NCI-H1105 (cell line): ENCODE results near the gene NFE2L1.
"Not testable (repeated sequence)": the region's sequence is repeated elsewhere in the genome, so short reads cannot be mapped to it uniquely, and the experiment has no call there.

Source experiments
- DNase-seq: peaks from one replicate; lab custom pipeline; 2025; lab: John Stamatoyannopoulos, UW

Gene NFE2L1

GRCh38 chr17:48023400-48024148, 24.6 kb upstream of the NFE2L1 start:
- DNase-seq, result peak; percentile 72

DNA sequence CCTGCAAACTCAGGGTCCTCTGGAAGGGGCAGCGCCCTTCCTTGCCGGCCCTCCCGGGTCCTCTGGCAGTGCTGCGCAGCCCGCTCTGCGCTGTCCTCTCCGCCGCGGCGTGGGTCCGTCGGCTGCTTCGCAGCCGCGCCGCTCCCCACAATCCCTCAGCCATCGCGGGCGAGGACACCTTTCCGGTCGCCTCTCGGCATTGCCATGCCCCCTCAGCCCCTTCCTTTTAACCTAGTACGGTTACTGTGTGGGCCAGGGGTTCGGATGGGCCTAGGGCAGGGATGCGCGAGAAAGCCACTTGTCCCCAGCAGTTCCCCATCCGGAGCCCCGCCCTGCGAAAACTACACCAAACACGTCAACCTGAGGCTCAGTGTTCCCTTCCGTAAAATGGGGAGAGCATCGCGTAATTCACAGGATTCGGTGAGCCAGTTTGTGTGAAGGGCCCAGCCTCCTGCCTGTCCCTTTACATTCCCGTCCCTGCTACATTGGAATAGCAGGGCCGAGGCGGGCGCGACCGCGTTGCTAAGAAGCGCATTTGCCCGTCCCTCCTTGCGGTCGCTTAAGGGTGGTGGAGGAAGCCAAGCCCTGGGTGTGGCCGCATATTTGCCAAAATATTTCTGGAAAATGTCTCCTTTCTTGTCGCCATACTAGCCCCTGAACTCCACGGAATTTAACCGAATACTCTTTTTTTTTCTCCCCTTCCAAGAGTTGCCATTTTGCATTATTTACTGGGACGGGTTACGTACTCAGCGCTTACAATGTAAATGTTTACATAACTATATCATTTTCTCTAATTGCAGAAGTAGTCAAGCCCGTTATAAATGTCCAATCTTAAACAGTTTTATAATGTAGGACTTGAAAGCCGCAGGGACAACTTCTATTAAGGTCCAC, 23.8 kb upstream of the NFE2L1 start:
- peak; percentile 11 for DNase-seq

GRCh38 chr17:48025040-48025903, 22.9 kb upstream of the NFE2L1 start:
- peak; percentile 92 for DNase-seq

DNA sequence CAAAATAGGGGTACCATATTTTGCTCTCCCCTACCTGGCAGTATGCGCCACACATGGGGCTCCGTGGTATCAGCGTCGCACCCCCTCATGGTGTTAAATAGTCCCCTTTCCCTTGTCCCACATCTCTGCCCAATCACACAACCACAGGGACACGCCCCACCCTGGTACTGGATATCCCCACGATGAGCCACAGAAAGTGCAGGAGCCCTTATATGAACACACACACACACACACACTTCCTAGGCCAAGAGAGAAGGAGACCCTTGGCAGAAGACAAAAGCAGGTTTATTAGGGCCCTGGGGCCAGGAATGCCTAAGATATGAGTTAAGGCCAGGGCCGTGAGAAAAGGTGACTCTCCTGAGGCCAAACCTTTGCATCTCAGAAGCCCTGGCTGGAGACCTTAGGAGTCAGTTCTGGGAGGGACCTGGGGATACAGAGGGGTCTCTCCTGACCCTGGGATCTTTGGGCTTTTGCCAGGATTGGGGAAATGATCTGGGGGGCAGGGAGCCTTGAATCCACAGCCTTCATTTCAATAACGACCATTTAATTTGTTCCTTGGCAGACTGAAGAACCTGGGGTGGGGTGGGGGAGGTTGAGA, 22.2 kb upstream of the NFE2L1 start:
- no peak for DNase-seq

- peak; percentile 90 for DNase-seq
These were observed 21.4 kb upstream of the NFE2L1 start for GRCh38 chr17:48026502-48027321.

DNA sequence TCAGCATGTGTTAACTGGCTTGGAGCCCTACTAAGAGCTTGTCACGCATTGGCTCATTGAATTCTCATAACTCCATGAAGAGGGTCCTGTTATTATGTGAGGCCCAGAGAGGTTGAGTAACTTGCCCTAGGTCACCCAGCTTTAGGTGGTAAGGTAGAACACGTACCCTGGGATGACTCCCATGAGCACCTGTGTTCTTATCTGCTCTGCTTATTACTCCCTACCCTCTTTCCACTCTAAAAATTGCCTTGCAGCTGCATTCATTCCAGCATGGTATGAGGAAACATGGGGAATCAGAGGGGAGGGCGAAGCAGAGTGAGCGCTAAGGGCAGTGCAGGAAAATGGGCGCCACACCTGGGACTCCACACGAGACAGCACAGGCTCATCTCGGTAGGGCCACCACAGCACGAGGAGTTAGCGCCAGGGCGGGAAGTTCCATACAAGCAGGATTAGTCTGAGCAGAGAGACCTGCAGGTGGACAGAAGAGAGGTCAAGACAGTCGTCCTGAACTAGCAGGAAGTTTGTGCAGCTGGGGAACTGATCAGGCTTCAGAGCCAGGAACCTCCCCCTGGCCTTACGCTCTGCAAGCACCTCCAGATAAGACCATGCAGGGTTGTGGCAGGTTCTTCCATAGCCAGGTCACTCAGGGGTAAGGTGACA, 20.7 kb upstream of the NFE2L1 start:
- DNase-seq, result no peak

DNA sequence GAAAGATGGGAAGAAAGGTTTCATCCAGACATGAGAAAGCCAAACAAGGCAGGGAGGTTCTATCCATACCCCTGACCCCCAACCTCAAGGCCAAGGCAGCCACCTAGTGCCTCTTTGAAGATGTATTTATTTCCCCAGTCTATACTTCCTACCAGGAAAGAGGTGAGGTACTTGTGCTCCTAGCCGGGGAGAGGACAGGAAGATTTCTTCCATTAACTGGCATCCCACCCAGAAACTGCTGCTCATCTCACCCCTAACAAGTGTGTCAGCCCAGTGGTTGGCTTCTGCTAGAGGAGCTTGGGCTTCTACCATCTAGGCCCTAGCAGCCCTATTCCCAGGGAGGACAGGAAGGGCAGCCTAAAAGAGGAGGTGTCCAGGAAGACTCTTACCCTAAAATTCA, 19.4 kb upstream of the NFE2L1 start:
- no peak for DNase-seq

DNA sequence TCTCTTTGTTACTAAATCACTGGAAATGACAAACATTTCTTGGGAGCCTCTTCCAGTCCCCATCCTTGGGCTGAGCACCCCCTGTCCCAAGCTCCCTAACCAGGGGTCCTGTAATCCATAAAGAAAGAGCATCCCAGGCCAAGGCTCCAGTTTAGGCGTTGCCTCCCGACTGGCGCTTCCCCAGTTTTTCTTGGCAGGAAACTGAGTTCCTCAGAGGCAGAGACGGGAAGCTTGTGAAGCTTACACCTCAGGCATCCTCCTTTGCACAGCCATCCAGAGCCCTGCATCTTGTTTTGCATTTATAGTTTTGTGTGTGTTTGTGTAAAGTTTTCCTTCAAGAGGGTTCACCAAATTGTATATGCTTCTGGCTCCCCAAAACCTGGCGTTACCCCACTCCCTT, 17.6 kb upstream of the NFE2L1 start:
- no peak for DNase-seq

DNA sequence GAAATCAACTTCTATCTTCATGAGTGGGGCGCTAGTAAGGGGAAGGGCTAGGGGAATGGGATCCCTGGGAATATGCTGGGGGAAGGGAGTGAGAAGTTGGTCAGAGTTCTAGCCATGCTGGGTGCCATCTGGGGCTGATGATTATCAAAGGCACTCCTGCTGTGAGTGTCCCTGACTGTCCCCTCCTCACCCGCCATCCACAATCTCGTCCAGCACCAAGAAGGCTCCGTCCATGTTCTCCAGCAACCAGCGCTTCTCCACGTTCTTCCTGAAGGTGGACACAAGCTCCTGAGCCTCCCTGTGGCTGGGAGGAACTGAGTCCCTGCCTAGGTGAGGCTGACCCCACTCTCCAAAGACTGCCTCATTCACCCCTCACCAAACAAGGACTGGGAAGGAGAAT, 16.2 kb upstream of the NFE2L1 start:
- no peak for DNase-seq

DNA sequence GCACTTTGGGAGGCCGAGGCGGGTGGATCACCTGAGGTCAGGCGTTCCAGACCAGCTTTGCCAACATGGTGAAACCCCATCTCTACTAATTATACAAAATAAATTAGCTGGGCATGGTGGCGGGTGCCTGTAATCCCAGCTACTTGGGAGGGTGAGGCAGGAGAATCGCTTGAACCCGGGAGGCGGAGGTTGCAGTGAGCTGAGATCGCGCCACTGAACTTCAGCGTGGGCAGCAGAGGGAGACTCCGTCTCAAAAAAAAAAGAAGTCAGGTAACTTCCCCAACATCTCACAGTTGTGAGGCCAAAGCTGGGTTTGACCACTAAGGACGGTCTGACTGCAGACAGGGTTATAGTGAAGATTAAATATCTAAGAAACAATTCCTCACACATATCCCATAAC, 13.4 kb upstream of the NFE2L1 start:
- not testable (repeated sequence) for DNase-seq

DNA sequence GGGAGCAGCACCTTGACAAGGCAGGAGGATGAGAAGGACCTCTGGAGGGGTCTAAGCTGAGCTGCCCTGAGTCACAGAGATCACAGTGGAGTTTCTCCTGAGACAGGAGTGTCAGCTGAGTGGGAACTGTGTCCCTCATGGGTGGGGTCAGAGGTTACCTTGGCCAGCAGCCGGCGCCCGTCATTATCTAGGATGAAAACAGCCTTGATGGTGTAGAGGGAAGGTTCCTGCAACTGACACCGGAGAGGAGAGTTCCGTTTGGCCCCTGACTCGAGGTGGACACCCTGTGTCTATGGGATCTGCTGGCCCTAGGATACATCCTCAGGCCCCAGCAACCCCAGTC, 11.5 kb upstream of the NFE2L1 start:
- no peak for DNase-seq

DNA sequence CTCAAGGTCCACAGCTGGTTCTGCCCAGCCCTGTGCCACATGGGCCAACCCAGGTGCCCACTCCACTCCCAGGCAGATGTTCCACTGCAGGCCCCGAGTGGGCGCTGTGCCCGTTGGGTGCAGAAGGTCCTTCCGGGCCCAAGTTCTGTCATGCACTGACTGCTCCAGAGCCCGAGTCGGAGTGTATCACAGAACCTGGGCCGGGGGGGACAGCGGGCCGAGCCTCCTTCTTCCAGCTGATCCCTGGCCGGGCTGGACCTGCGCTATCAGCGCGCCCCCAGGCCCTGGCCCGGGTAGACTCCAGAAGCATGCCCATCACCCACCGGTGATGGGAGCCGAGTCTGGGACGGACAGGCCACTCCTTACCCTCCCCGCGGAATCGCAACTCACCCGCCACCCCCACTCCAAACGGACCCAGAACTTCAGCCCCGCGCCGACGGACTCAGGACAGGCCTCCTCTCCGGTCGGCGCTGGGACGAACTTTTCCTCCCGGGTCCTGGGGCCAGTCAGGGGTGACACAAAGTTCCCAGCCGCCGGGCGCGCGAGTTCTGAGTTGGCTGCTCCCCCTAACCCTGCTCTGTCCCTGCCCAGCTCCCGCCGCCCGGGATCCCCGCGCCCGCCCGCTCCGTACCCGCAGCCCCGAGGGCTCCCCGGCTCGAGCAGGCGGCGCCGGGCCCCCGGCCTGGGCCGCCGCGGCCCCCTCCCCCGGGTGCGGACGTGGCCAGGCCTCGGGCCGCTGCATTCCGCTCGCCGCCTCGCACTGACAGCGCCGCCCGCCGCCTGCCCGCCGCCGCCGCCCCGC, 10.9 kb upstream of the NFE2L1 start, which contains the start of gene COPZ2:
Gene COPZ2 (minus strand): TSS at position 762 of the 802 bp plus-strand sequence. CDS start 20 bp downstream, at position 742.
- no peak for DNase-seq

GRCh38 chr17:48037838-48038323, 10.3 kb upstream of the NFE2L1 start:
- DNase-seq, result no peak

DNA sequence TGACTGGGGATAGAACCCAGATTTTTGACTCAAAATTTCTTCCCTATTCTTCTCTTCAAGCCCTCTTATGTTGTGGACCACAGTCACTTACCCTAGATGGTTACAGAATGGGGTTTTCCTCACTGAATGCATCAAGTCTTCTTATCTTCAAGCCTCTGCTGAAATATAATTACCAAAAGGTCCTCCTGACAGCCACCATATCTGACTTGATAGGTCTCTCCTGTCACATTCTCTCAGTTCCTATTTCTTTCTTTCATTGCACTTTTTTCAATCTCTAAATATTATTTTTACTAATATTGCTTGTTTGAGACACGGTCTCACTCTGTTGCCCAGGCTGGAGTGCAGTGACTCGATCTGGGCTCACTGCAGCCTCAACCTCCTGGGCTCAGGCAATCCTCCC, 9.5 kb upstream of the NFE2L1 start:
- no peak for DNase-seq

GRCh38 chr17:48043176-48043575, 5.0 kb upstream of the NFE2L1 start:
- DNase-seq, result no peak

DNA sequence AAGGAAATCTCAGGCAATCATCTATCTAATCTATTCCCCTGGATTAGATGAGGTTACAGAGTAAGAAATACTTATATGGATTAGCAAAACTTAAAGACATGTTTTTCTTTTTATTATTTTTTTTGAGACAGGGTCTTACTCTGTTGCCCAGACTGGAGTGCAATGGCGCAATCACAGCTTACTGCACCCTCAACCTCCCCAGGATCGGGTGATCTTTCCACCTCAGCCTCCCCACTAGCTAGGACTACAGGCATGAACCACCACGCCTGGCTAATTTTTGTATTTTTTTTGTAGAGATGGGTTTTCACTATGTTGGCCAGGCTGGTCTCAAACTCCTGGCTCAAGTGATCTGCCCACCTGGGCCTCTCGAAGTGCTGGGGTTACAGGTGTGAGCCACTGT, 3.3 kb upstream of the NFE2L1 start:
- DNase-seq, result no peak

DNA sequence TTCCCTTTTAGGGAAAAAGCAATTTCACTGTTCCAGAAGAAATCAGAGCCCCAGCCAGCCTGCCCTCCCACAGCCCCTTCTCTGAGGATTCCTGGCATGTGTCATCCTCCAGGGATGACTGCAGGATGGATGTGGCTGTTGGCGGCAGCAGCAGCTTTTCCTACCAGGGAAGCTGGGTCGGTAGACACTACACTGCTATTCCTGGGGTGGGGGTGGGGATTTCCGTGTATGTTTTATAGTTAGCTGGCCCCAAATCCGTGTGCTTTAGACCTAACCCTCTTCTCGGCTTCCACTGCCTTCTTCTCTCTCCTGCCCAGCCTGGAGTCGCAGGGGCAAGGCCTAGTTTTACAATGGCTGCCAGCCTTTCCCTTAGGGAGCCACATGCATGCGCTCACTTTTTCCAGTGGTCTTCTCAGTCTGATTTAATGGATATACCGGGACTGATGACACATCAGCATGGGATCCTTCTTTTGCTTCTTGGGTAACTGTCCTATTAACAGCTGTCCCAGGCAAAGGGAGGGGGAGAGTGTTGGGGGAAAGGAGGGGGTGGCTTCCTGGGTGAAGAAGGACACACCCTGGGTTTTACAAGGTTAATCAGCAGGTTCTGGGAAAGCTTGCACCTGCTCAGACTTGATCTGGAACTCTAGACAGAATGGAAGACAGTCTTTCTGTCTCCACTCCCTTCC, 2.7 kb upstream of the NFE2L1 start:
- no peak for DNase-seq

DNA sequence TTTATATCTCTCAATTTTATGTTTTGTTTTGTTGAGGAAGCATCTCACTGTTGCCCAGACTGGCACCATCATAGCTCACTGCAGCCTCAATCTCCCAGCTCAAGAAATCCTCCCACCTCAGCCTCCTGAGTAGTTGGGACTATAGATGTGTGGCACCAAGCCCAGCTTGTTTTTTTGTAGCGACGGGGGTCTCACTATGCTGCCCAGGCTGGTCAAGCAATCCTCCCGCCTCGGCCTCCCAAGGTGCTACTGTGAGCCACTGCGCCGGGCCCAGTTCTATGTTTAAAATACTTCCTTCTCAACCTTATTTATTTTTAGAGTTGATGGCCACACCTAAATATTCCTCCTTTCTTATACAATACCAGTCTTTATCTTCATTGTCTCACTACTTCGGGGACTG, 1.9 kb upstream of the NFE2L1 start:
- no peak for DNase-seq
